K562 (cell line): ENCODE data around the gene TCF12. TPM values are rescaled to one million over a fixed set of nuclear protein-coding genes. Genes with fewer than 3 reads are reported as not detected.
A peak's percentile ranks its signal among the peaks of the same experiment; 100 is the strongest.

Source experiments
- CBX8 ChIP-seq: fragments of 200-600 bp; sonication (generic); IDR thresholded peaks from 2 replicates; pipeline ENCODE4 v1.6.1; 2012; ENCODE audit warnings: borderline replicate concordance, mixed run types, low read depth, mild to moderate bottlenecking, moderate library complexity, mixed read lengths, low read length, control low read depth, inconsistent platforms; ENCODE audit not compliant: poor library complexity, severe bottlenecking; ENCODE audit errors: extremely low read depth
- E2F3 ChIP-seq: fragments of 250-450 bp; sonication (Bioruptor Pico); IDR thresholded peaks from 2 replicates; pipeline ENCODE4 v1.4.0; 2020; ENCODE audit warnings: mild to moderate bottlenecking
- ELK3 ChIP-seq: fragments of 450-650 bp; formaldehyde crosslinking; IDR thresholded peaks from 2 replicates; pipeline ENCODE4 v1.4.0; 2020; ENCODE audit warnings: mild to moderate bottlenecking
- FOXA1 ChIP-seq: fragments of 450-650 bp; IDR thresholded peaks from 2 replicates; pipeline ENCODE4 v1.6.1; 2016; ENCODE audit warnings: mild to moderate bottlenecking, borderline replicate concordance
- ILF3 ChIP-seq: fragments of 450-650 bp; IDR thresholded peaks from 2 replicates; pipeline ENCODE4 v1.6.1; 2018; ENCODE audit warnings: antibody characterized with exemption, mild to moderate bottlenecking, moderate library complexity, borderline replicate concordance
- KAT8 ChIP-seq: fragments of 450-650 bp; IDR thresholded peaks from 2 replicates; pipeline ENCODE4 v1.6.1; 2016; ENCODE audit warnings: low read depth, mild to moderate bottlenecking
- KHSRP ChIP-seq: fragments of 450-650 bp; IDR thresholded peaks from 2 replicates; pipeline ENCODE4 v1.6.1; 2017
- MEIS2 ChIP-seq: fragments of 450-650 bp; IDR thresholded peaks from 2 replicates; pipeline ENCODE4 v1.6.1; 2014; ENCODE audit warnings: mild to moderate bottlenecking; ENCODE audit not compliant: partially characterized antibody
- MTA2 ChIP-seq: fragments of 450-650 bp; IDR thresholded peaks from 2 replicates; pipeline ENCODE4 v1.6.1; 2016; ENCODE audit warnings: low read depth
- MXI1 ChIP-seq: IDR thresholded peaks from 2 replicates; pipeline ENCODE4 v1.6.1; 2011; ENCODE audit warnings: low read depth, mild to moderate bottlenecking, improper control_type of control experiment, low read length
- NR1H2 ChIP-seq: sonication (generic); formaldehyde crosslinking; IDR thresholded peaks from 2 replicates; pipeline ENCODE4 v1.4.0; 2020; ENCODE audit warnings: mild to moderate bottlenecking, missing genetic modification reagents
- NR2C1 ChIP-seq, 2 experiments: fragments of 450-650 bp; IDR thresholded peaks; 2 replicates each; pipeline ENCODE4 v1.6.1; 2017; ENCODE audit warnings: mild to moderate bottlenecking in 2 of 2, antibody characterized with exemption in 1 of 2, inconsistent platforms in 1 of 2, missing compliant biosample characterization in 1 of 2, missing genetic modification characterization in 1 of 2
- RBM22 ChIP-seq: fragments of 200-400 bp; formaldehyde crosslinking; IDR thresholded peaks from 2 replicates; pipeline ENCODE4 v1.6.1; 2018; ENCODE audit warnings: low read length, low read depth; ENCODE audit not compliant: poor library complexity, severe bottlenecking
- SAFB ChIP-seq: fragments of 200-400 bp; formaldehyde crosslinking; IDR thresholded peaks from 2 replicates; pipeline ENCODE4 v1.6.1; 2017; ENCODE audit warnings: low read depth, low read length, borderline replicate concordance
- SRSF3 ChIP-seq: fragments of 200-400 bp; formaldehyde crosslinking; IDR thresholded peaks from 2 replicates; pipeline ENCODE4 v1.6.1; 2016; ENCODE audit warnings: mild to moderate bottlenecking, low read length, moderate library complexity; ENCODE audit not compliant: insufficient read depth
- TAF15 ChIP-seq: fragments of 200-400 bp; formaldehyde crosslinking; IDR thresholded peaks from 2 replicates; pipeline ENCODE4 v1.6.1; 2017; ENCODE audit warnings: mild to moderate bottlenecking, low read depth, low read length, moderate library complexity
- ZNF274 ChIP-seq: IDR thresholded peaks from 2 replicates; pipeline ENCODE4 v1.6.1; 2011; ENCODE audit warnings: low read depth, mild to moderate bottlenecking, low read length, moderate library complexity, borderline replicate concordance
- ZNF282 ChIP-seq: sonication (generic); formaldehyde crosslinking; IDR thresholded peaks from 2 replicates; pipeline ENCODE4 v1.8.1; 2023; ENCODE audit warnings: missing genetic modification reagents
- ZNF445 ChIP-seq: fragments of 250-450 bp; sonication (Bioruptor Pico); IDR thresholded peaks from 2 replicates; pipeline ENCODE4 v1.4.0; 2020; ENCODE audit warnings: low read depth, mild to moderate bottlenecking, moderate library complexity
- ZNF766 ChIP-seq: fragments of 200-800 bp; sonication (Bioruptor generic); conservative IDR thresholded peaks from 2 replicates; pipeline ENCODE4 v1.6.1; 2016; ENCODE audit warnings: missing genetic modification characterization, missing compliant biosample characterization
- polyA plus RNA-seq, 8 experiments: library from polyadenylated mRNA; depleted of rRNA in 4 of 8; stranded (reverse) in 5 of 8; unstranded in 3 of 8; fragments of >200 nt; fragmentation: Nextera tagmentation in 2 of 8; fragmentation: Illumina TruSeq in 1 of 8; extraction: Ambion mirVana in 2 of 8; extraction: Trizol in 1 of 8; gene quantifications; 2 replicates each; pipeline versions ENCODE4 v1.2.1 to v1.2.3, GENCODE V29; 2011 to 2014; ENCODE audit warnings: inconsistent platforms in 1 of 8, missing spikeins in 1 of 8
- total RNA-seq, 7 experiments: library from RNA; depleted of rRNA in 6 of 7; stranded (reverse); fragments of >200 nt in 6 of 7; fragmentation: Illumina TruSeq in 2 of 7; extraction: Trizol in 2 of 7; gene quantifications; 2 replicates each; pipeline versions ENCODE4 v1.2.1 to v1.2.3, GENCODE V29; 2011 to 2021; ENCODE audit warnings: low replicate concordance in 1 of 7
- TF ChIP-seq, protein P1 (sequence below): fragments of 200-400 bp; formaldehyde crosslinking; IDR thresholded peaks from 2 replicates; pipeline ENCODE4 v1.6.1; 2017; ENCODE audit warnings: mild to moderate bottlenecking, low read depth, low read length, moderate library complexity
- TF ChIP-seq, protein P2 (sequence below): fragments of 250-450 bp; sonication (Bioruptor Pico); IDR thresholded peaks from 2 replicates; pipeline ENCODE4 v1.5.1; 2021; ENCODE audit warnings: mild to moderate bottlenecking

TCF12 gene
- total and polyA plus RNA-seq, 9 of the 15 experiments (the other 6 are each of a cell fraction or from before 2014, with no cell fraction given): 10.5 to 132 (median 52.9) TPM

GRCh38 chr15:56886932-56887781 lies 31.3 kb upstream of the TCF12 start (continued):
- TF ChIP-seq MXI1: no peak
- no peak for TF ChIP-seq ZNF445 (CRISPR knock-in tag)
- peak; percentile 71; the same call in 1 of the 2 replicates for TF ChIP-seq ILF3
- TF ChIP-seq, protein P1, sequence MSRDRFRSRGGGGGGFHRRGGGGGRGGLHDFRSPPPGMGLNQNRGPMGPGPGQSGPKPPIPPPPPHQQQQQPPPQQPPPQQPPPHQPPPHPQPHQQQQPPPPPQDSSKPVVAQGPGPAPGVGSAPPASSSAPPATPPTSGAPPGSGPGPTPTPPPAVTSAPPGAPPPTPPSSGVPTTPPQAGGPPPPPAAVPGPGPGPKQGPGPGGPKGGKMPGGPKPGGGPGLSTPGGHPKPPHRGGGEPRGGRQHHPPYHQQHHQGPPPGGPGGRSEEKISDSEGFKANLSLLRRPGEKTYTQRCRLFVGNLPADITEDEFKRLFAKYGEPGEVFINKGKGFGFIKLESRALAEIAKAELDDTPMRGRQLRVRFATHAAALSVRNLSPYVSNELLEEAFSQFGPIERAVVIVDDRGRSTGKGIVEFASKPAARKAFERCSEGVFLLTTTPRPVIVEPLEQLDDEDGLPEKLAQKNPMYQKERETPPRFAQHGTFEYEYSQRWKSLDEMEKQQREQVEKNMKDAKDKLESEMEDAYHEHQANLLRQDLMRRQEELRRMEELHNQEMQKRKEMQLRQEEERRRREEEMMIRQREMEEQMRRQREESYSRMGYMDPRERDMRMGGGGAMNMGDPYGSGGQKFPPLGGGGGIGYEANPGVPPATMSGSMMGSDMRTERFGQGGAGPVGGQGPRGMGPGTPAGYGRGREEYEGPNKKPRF: no peak
- TF ChIP-seq CBX8: no peak
- no peak for TF ChIP-seq ELK3 (CRISPR knock-in tag)
- TF ChIP-seq NR2C1 (IDR thresholded peaks at IDR 0.05): peak; percentile 93
- TF ChIP-seq NR2C1 (tag; IDR thresholded peaks at IDR 0.05): peak; percentile 95
- no peak for TF ChIP-seq TAF15
- 0 out of 2 replicates have a peak, but pooled peaks have one; percentile 44 for TF ChIP-seq ZNF282
- no peak for TF ChIP-seq KAT8
- peak; percentile 86 for TF ChIP-seq MEIS2
- TF ChIP-seq ZNF274: no peak
- TF ChIP-seq, protein P2, sequence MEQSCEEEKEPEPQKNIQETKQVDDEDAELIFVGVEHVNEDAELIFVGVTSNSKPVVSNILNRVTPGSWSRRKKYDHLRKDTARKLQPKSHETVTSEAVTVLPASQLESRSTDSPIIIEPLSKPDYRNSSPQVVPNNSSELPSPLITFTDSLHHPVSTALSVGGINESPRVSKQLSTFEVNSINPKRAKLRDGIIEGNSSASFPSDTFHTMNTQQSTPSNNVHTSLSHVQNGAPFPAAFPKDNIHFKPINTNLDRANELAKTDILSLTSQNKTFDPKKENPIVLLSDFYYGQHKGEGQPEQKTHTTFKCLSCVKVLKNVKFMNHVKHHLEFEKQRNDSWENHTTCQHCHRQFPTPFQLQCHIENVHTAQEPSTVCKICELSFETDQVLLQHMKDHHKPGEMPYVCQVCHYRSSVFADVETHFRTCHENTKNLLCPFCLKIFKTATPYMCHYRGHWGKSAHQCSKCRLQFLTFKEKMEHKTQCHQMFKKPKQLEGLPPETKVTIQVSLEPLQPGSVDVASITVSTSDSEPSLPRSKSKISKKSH (CRISPR knock-in tag): no peak
- no peak for TF ChIP-seq NR1H2 (CRISPR knock-in tag)
- TF ChIP-seq MTA2: 0 out of 2 replicates have a peak, but pooled peaks have one; percentile 13
- TF ChIP-seq KHSRP: no peak
- TF ChIP-seq SRSF3: no peak
- 0 out of 2 replicates have a peak, but pooled peaks have one; percentile 66 for TF ChIP-seq SAFB
- peak; percentile 78 for TF ChIP-seq RBM22
- TF ChIP-seq ZNF766 (CRISPR knock-in tag): no peak
- no peak for TF ChIP-seq FOXA1
- TF ChIP-seq E2F3 (CRISPR knock-in tag): peak; percentile 94
